HepG2 (cell line): ENCODE data around the gene MIX23. TPM values are rescaled to one million over a fixed set of nuclear protein-coding genes. Genes with fewer than 3 reads are reported as not detected.

Experiments used
- CEBPB ChIP-seq: IDR thresholded peaks from 2 replicates; pipeline ENCODE4 v1.6.1; 2011; ENCODE audit warnings: low read depth, low read length, improper control_type of control experiment, borderline replicate concordance
- DPF2 ChIP-seq: sonication (generic); formaldehyde crosslinking; IDR thresholded peaks from 2 replicates; pipeline ENCODE4 v1.4.0; 2020; ENCODE audit warnings: mild to moderate bottlenecking, low read depth, missing genetic modification reagents, borderline replicate concordance
- ELF3 ChIP-seq: IDR thresholded peaks from 2 replicates; pipeline ENCODE4 v1.6.1; 2016; ENCODE audit warnings: missing genetic modification reagents, missing compliant biosample characterization
- KIAA2018 ChIP-seq: sonication (generic); formaldehyde crosslinking; IDR thresholded peaks from 2 replicates; pipeline ENCODE4 v1.5.0; 2020; ENCODE audit warnings: mild to moderate bottlenecking, missing genetic modification reagents, borderline replicate concordance
- PPARG ChIP-seq: conservative IDR thresholded peaks from 2 replicates; pipeline ENCODE4 v1.6.1; 2016; ENCODE audit warnings: missing biosample characterization, missing genetic modification reagents
- PRDM10 ChIP-seq: sonication (generic); formaldehyde crosslinking; IDR thresholded peaks from 2 replicates; pipeline ENCODE4 v1.4.0; 2020; ENCODE audit warnings: low read depth, missing genetic modification reagents
- ZFP82 ChIP-seq: sonication (generic); formaldehyde crosslinking; IDR thresholded peaks from 2 replicates; pipeline ENCODE4 v1.5.1; 2020; ENCODE audit warnings: mild to moderate bottlenecking, missing genetic modification reagents, borderline replicate concordance
- ZNF646 ChIP-seq: sonication (generic); formaldehyde crosslinking; IDR thresholded peaks from 2 replicates; pipeline ENCODE4 v1.9.0; 2021; ENCODE audit warnings: mild to moderate bottlenecking, missing genetic modification reagents
- polyA plus RNA-seq, 8 experiments: library from polyadenylated mRNA; depleted of rRNA in 3 of 8; stranded (reverse) in 7 of 8; unstranded in 1 of 8; fragments of >200 nt; fragmentation: Illumina TruSeq in 4 of 8; extraction: Trizol in 4 of 8; gene quantifications; 2 replicates each; pipeline versions ENCODE4 v1.2.1 to v1.2.3, GENCODE V29; 2011 to 2016; ENCODE audit warnings: low read depth in 4 of 8, missing spikeins in 1 of 8, mixed read lengths in 1 of 8; ENCODE audit not compliant: insufficient read depth in 1 of 8
- total RNA-seq, 5 experiments: library from RNA; depleted of rRNA; stranded (reverse); fragments of >200 nt; fragmentation: Illumina TruSeq; extraction: Trizol; gene quantifications; 2 replicates each; pipeline ENCODE4 v1.2.3, GENCODE V29; 2016; ENCODE audit warnings: low read depth in 1 of 5
- TF ChIP-seq, protein P1 (sequence below): sonication (generic); formaldehyde crosslinking; IDR thresholded peaks from 2 replicates; pipeline ENCODE4 v1.5.0; 2020; ENCODE audit warnings: missing genetic modification reagents

Gene MIX23
- total and polyA plus RNA-seq, 2 of the 13 experiments (the other 11 are each of a cell fraction or from before 2014, with no cell fraction given) = 20.0 to 152 TPM

DNA sequence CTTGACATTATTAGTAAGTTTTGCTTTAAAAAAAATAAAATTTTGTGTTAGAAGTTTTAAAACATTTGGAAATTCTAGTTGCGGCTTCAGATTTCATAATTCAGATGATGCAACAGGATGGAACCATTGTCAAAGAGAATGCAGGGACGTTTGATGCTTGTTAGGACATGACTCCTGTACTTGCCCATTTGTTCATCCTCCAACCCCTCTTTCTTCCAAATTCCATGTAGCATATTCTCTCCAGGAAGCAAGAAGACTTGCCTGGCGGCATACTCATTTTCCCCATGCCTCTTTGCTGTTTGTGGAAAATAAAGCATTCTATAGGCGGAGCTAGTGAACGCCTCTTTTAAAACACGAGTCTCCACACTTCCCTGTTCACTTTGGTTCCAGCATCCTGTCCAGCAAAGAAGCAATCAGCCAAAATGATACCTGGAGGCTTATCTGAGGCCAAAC is 58.1 kb downstream of the MIX23 start, which contains the start of gene CSTA (continued):
- TF ChIP-seq, protein P1, sequence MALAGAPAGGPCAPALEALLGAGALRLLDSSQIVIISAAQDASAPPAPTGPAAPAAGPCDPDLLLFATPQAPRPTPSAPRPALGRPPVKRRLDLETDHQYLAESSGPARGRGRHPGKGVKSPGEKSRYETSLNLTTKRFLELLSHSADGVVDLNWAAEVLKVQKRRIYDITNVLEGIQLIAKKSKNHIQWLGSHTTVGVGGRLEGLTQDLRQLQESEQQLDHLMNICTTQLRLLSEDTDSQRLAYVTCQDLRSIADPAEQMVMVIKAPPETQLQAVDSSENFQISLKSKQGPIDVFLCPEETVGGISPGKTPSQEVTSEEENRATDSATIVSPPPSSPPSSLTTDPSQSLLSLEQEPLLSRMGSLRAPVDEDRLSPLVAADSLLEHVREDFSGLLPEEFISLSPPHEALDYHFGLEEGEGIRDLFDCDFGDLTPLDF (CRISPR knock-in tag) = no peak
- no peak for TF ChIP-seq ZNF646 (CRISPR knock-in tag)
- peak; percentile 85 for TF ChIP-seq CEBPB
- TF ChIP-seq PRDM10 = peak; percentile 96
- TF ChIP-seq ZFP82 (CRISPR knock-in tag) = no peak
- TF ChIP-seq PPARG (CRISPR knock-in tag) = no peak
- TF ChIP-seq DPF2 (CRISPR knock-in tag) = no peak
- peak; percentile 15; the same call in 1 of the 2 replicates for TF ChIP-seq ELF3 (CRISPR knock-in tag)
- no peak for TF ChIP-seq KIAA2018
